H1 (cell line): Measurements from ENCODE around the gene CCSER2. TPM values are rescaled to one million over a fixed set of nuclear protein-coding genes. Genes with fewer than 3 reads are reported as not detected.

ENCODE experiments used
- CTCF ChIA-PET: fragments of 300-600 bp; sonication (Branson Sonifier 250); formaldehyde crosslinking; loops from one replicate; lab custom pipeline; 2021; ENCODE audit not compliant: partially characterized antibody; lab: Charles Lee
- POLR2A ChIA-PET: fragments of 300-600 bp; sonication (Branson Sonifier 250); formaldehyde crosslinking; loops from one replicate; lab custom pipeline; 2021; ENCODE audit warnings: inconsistent platforms; ENCODE audit not compliant: partially characterized antibody; lab: Charles Lee
- DNase-seq, 2 experiments: peaks; one replicate each; pipeline versions ENCODE4 v3.0.0 to v3.0.0-alpha.2; 2010 to 2022; ENCODE audit warnings: low spot score in 2 of 2, low read depth in 1 of 2, mixed read lengths in 1 of 2
- FAIRE-seq: peaks from 2 replicates; lab custom pipeline; 2011; peaks lifted over from hg19 to GRCh38; lab: Jason Lieb, UNC
- H2AFZ ChIP-seq: 2 replicates; pipeline ENCODE4 v1.8.1; 2012; ENCODE audit warnings: low read length, inconsistent platforms
- H2AK5ac ChIP-seq: 2 replicates; pipeline ENCODE4 v1.6.1; 2013; ENCODE audit warnings: low read depth, low read length
- H2BK120ac ChIP-seq: replicated peaks from 2 replicates; pipeline ENCODE3; 2013; ENCODE audit warnings: low read depth, low read length, inconsistent platforms
- H2BK12ac ChIP-seq: 2 replicates; pipeline ENCODE4 v1.6.1; 2013; ENCODE audit warnings: low read depth, low read length
- H2BK15ac ChIP-seq: 2 replicates; pipeline ENCODE4 v1.6.1; 2013; ENCODE audit warnings: low read length
- H2BK20ac ChIP-seq: 2 replicates; pipeline ENCODE4 v1.6.1; 2013; ENCODE audit warnings: low read length
- H2BK5ac ChIP-seq: 2 replicates; pipeline ENCODE4 v1.6.1; 2013; ENCODE audit warnings: low read depth, low read length
- H3K14ac ChIP-seq: 2 replicates; pipeline ENCODE4 v1.6.1; 2013; ENCODE audit warnings: inconsistent platforms; ENCODE audit not compliant: insufficient read length
- H3K18ac ChIP-seq: 2 replicates; pipeline ENCODE4 v1.6.1; 2013; ENCODE audit warnings: low read length; ENCODE audit errors: extremely low read depth
- H3K23ac ChIP-seq: 2 replicates; pipeline ENCODE4 v1.6.1; 2013; ENCODE audit warnings: inconsistent platforms; ENCODE audit not compliant: insufficient read length
- H3K23me2 ChIP-seq: 2 replicates; pipeline ENCODE4 v1.6.1; 2013; ENCODE audit warnings: low read depth, low read length
- H3K27ac ChIP-seq: 2 replicates; pipeline ENCODE4 v1.6.1; 2011; ENCODE audit warnings: low read depth, low read length, inconsistent platforms
- H3K27me3 ChIP-seq, 4 experiments: replicated peaks in 1 of 4; 1 replicate in 1 of 4; 2 replicates in 3 of 4; pipeline versions ENCODE4 v1.6.1 to v1.8.1; 2011 to 2013; ENCODE audit warnings: low read length in 3 of 4, mild to moderate bottlenecking in 3 of 4, inconsistent platforms in 2 of 4, mixed read lengths in 2 of 4, moderate library complexity in 1 of 4; ENCODE audit not compliant: control insufficient read depth in 3 of 4, insufficient read depth in 3 of 4; ENCODE audit errors: extremely low read depth in 1 of 4
- H3K36me3 ChIP-seq, 4 experiments: 2 replicates each; pipeline versions ENCODE4 v1.6.1 to v1.8.1; 2011 to 2013; ENCODE audit warnings: mild to moderate bottlenecking in 4 of 4, low read length in 3 of 4, moderate library complexity in 2 of 4, control low read depth in 1 of 4, inconsistent platforms in 1 of 4; ENCODE audit not compliant: insufficient read depth in 4 of 4, control insufficient read depth in 2 of 4
- H3K4ac ChIP-seq: replicated peaks from 2 replicates; pipeline ENCODE3; 2013; ENCODE audit warnings: low read length, low read depth, mixed read lengths, inconsistent platforms; ENCODE audit not compliant: insufficient read length
- H3K4me1 ChIP-seq, 4 experiments: replicated peaks in 1 of 4; 1 replicate in 1 of 4; 2 replicates in 3 of 4; pipeline versions ENCODE4 v1.6.1 to v1.8.1; 2011 to 2013; ENCODE audit warnings: low read length in 3 of 4, inconsistent platforms in 2 of 4, mixed read lengths in 1 of 4; ENCODE audit not compliant: insufficient read depth in 4 of 4, control insufficient read depth in 3 of 4
- H3K4me2 ChIP-seq, 2 experiments: 2 replicates each; pipeline versions ENCODE4 v1.6.1 to v1.8.1; 2011 to 2013; ENCODE audit warnings: low read depth in 2 of 2, low read length in 2 of 2, control low read depth in 1 of 2, inconsistent platforms in 1 of 2, mild to moderate bottlenecking in 1 of 2; ENCODE audit not compliant: insufficient read depth in 1 of 2
- H3K4me3 ChIP-seq, 4 experiments: fragments of 200-600, 300-600 bp in 1 of 4; sonication (generic), shearing (Covaris generic), sonication (Bioruptor Twin) in 1 of 4; 2 replicates each; pipeline versions ENCODE4 v1.5.1 to v1.8.1; 2011 to 2016; ENCODE audit warnings: low read length in 4 of 4, low read depth in 3 of 4, control low read depth in 2 of 4, inconsistent platforms in 2 of 4, mild to moderate bottlenecking in 2 of 4, mixed read lengths in 1 of 4, moderate library complexity in 1 of 4; ENCODE audit not compliant: insufficient read depth in 2 of 4; ENCODE audit errors: extremely low read depth in 1 of 4
- H3K56ac ChIP-seq: replicated peaks from 2 replicates; pipeline ENCODE3; 2013; ENCODE audit warnings: low read depth, mild to moderate bottlenecking, mixed read lengths, low read length, inconsistent platforms; ENCODE audit not compliant: insufficient read length
- H3K79me1 ChIP-seq: 2 replicates; pipeline ENCODE4 v1.6.1; 2013; ENCODE audit warnings: low read depth, low read length, control low read depth
- H3K79me2 ChIP-seq, 2 experiments: 2 replicates each; pipeline versions ENCODE4 v1.6.1 to v1.8.1; 2012 to 2013; ENCODE audit warnings: low read length in 2 of 2, mild to moderate bottlenecking in 2 of 2, inconsistent platforms in 1 of 2; ENCODE audit not compliant: insufficient read depth in 2 of 2, control insufficient read depth in 1 of 2
- H3K9ac ChIP-seq, 4 experiments: replicated peaks in 1 of 4; 1 replicate in 1 of 4; 2 replicates in 3 of 4; pipeline versions ENCODE4 v1.6.1 to v1.8.1; 2011 to 2013; ENCODE audit warnings: low read depth in 3 of 4, low read length in 3 of 4, control low read depth in 2 of 4, mild to moderate bottlenecking in 2 of 4, moderate library complexity in 2 of 4, inconsistent platforms in 1 of 4; ENCODE audit errors: extremely low read depth in 1 of 4
- H3K9me3 ChIP-seq, 2 experiments: 2 replicates each; pipeline versions ENCODE4 v1.6.1 to v1.8.1; 2012 to 2013; ENCODE audit warnings: mild to moderate bottlenecking in 2 of 2, moderate library complexity in 2 of 2, control low read depth in 1 of 2, inconsistent platforms in 1 of 2, low read depth in 1 of 2, low read length in 1 of 2, mixed read lengths in 1 of 2; ENCODE audit not compliant: insufficient read depth in 2 of 2
- H4K20me1 ChIP-seq, 2 experiments: replicated peaks in 1 of 2; 2 replicates each; pipeline versions ENCODE3 to v1.8.1; 2011 to 2013; ENCODE audit warnings: inconsistent platforms in 2 of 2, low read length in 2 of 2, mild to moderate bottlenecking in 1 of 2; ENCODE audit not compliant: insufficient read depth in 2 of 2, control insufficient read depth in 1 of 2
- H4K5ac ChIP-seq: 2 replicates; pipeline ENCODE4 v1.6.1; 2013; ENCODE audit warnings: low read length, low read depth, mixed read lengths, inconsistent platforms; ENCODE audit not compliant: insufficient read length
- H4K8ac ChIP-seq: 2 replicates; pipeline ENCODE4 v1.8.0; 2013; ENCODE audit warnings: mild to moderate bottlenecking, moderate library complexity, low read length, inconsistent platforms; ENCODE audit not compliant: insufficient read depth; ENCODE audit errors: extremely low read depth
- H4K91ac ChIP-seq: replicated peaks from 2 replicates; pipeline ENCODE3; 2013; ENCODE audit warnings: low read length, mixed read lengths, inconsistent platforms; ENCODE audit not compliant: insufficient read length
- BACH1 ChIP-seq: IDR thresholded peaks from 2 replicates; pipeline ENCODE4 v1.6.1; 2012; ENCODE audit warnings: low read length, improper control_type of control experiment
- EZH2 ChIP-seq: fragments of 200-600 bp; sonication (generic); IDR thresholded peaks from 2 replicates; pipeline ENCODE4 v1.7.1; 2012; ENCODE audit warnings: low read depth, mild to moderate bottlenecking, moderate library complexity, low read length, inconsistent platforms; ENCODE audit not compliant: severe bottlenecking
- GTF2F1 ChIP-seq: IDR thresholded peaks from 2 replicates; pipeline ENCODE4 v1.6.1; 2012; ENCODE audit warnings: low read depth, low read length, improper control_type of control experiment, borderline replicate concordance
- HDAC2 ChIP-seq, 2 experiments: fragments of 300-600 bp in 1 of 2; sonication (generic) in 1 of 2; IDR thresholded peaks; 2 replicates each; pipeline ENCODE4 v1.6.1; 2011 to 2012; ENCODE audit warnings: low read depth in 2 of 2, low read length in 2 of 2, mild to moderate bottlenecking in 2 of 2, moderate library complexity in 2 of 2, borderline replicate concordance in 1 of 2, inconsistent platforms in 1 of 2
- KDM4A ChIP-seq: IDR thresholded peaks from one replicate; pipeline ENCODE4 v1.7.1; 2012; ENCODE audit warnings: low read depth, mild to moderate bottlenecking, moderate library complexity, low read length, inconsistent platforms; ENCODE audit not compliant: severe bottlenecking
- POLR2A ChIP-seq, 2 experiments: IDR thresholded peaks; 1 replicate in 1 of 2; 2 replicates in 1 of 2; pipeline ENCODE4 v1.6.1; 2011; ENCODE audit warnings: low read depth in 2 of 2, low read length in 2 of 2, mild to moderate bottlenecking in 2 of 2; ENCODE audit errors: control extremely low read depth in 1 of 2
- SIRT6 ChIP-seq: IDR thresholded peaks from one replicate; pipeline ENCODE4 v1.7.1; 2012; ENCODE audit warnings: low read length, inconsistent platforms
- TAF7 ChIP-seq: optimal IDR thresholded peaks from 2 replicates; pipeline ENCODE3; 2011; ENCODE audit warnings: low read depth, mild to moderate bottlenecking, inconsistent platforms, low read length, moderate library complexity, borderline replicate concordance
- YY1 ChIP-seq: IDR thresholded peaks from 2 replicates; pipeline ENCODE4 v1.6.1; 2011; ENCODE audit warnings: low read depth, mild to moderate bottlenecking, low read length
- WGBS, 2 experiments: shearing (Covaris generic) in 1 of 2; methylation state at CpG; one replicate each; pipeline versions ENCODE4 v1.1.6 to v1.1.7; 2013 to 2015; ENCODE audit warnings: low lambda C conversion rate in 2 of 2, mixed read lengths in 2 of 2, inconsistent platforms in 1 of 2, low coverage in 1 of 2, missing lambda C conversion rate in 1 of 2; ENCODE audit not compliant: insufficient replicate concordance in 2 of 2, insufficient coverage in 1 of 2, insufficient read length in 1 of 2; ENCODE audit errors: extremely low coverage in 1 of 2, missing lambda C conversion rate in 1 of 2; 5-methylcytosine and 5-hydroxymethylcytosine counted together
- polyA plus RNA-seq, 7 experiments: library from polyadenylated mRNA; depleted of rRNA in 3 of 7; stranded (reverse) in 5 of 7; unstranded in 2 of 7; fragments of >200 nt in 5 of 7; fragments of 200-250 nt in 2 of 7; gene quantifications; 1 replicate in 5 of 7; 2 replicates in 1 of 7; 4 replicates in 1 of 7; pipeline versions ENCODE4 v1.2.1 to v1.2.3, GENCODE V29; 2011 to 2013; ENCODE audit warnings: missing spikeins in 2 of 7, mixed read lengths in 2 of 7
- total RNA-seq: library from RNA; stranded (reverse); fragmentation: NEBNext Ultra II Directional; extraction: Animal tissue kit (Norgen Biotek cat#: 25700); gene quantifications from 2 replicates; pipeline ENCODE4 v1.2.1, GENCODE V29; 2021
- TF ChIP-seq, protein P1 (sequence below): IDR thresholded peaks from 2 replicates; pipeline ENCODE4 v1.6.1; 2011; ENCODE audit warnings: low read length, improper control_type of control experiment

Gene CCSER2
- total and polyA plus RNA-seq, 2 of the 8 experiments (the other 6 are each of a cell fraction or from before 2014, with no cell fraction given): 6.9 to 30.5 TPM

DNA sequence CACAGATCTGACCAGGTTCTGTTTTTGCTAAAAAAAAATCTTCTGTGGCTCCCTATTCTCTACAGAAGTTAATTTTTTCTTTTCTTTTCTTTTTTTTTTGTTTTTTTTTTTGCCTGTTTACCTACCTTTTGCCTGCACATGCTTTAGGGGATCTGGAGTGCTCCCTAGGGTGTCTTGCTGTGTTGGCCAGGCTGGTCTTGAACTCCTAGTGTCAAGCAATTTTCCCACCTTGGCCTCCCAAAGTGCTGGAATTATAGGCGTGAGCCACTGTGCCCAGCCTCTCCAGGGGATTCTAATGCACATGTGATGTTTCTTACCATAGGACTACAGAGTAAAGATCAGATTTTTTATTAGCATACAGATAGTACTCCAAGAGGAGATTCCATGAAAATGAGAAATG, 10.6 kb downstream of the CCSER2 start:
- CTCF ChIA-PET: interaction anchor here (4.0 kb wide), 1 partner anchor 201 kb away, joined by 17 read pairs; no protein-coding TSS in a partner anchor
- H3K9ac ChIP-seq: no peak overlapping the region
- POLR2A ChIA-PET: no interaction called here
- H3K23me2 ChIP-seq: no peaks in the 10 kb centered on the region
- H3K18ac ChIP-seq: no peak overlapping the region
- H3K4me2 ChIP-seq: no peak overlapping the region
- WGBS, 2 experiments: 85% methylated on average over 1 of the region's 1 CpG; no CpG with 5 or more reads in 1 of the 2 experiments
- H3K23ac ChIP-seq: no peak overlapping the region
- H3K27me3 ChIP-seq: no peaks in the 10 kb centered on the region
- H3K4ac ChIP-seq: no peak overlapping the region
- H2BK20ac ChIP-seq: no peak overlapping the region
- H3K14ac ChIP-seq: no peak overlapping the region
- no peak overlapping the region for H2BK120ac ChIP-seq
- no peak overlapping the region for H3K27ac ChIP-seq
- no peak overlapping the region for H2AFZ ChIP-seq
- H4K91ac ChIP-seq: no peak overlapping the region
- TF ChIP-seq GTF2F1 (no peak), EZH2 (no peak), HDAC2 (IDR thresholded peaks at IDR 0.05; ENCODE audit: borderline replicate concordance in 1 of 2, low read depth in 2 of 2, low read length in 2 of 2) (no peak), SIRT6 (no peak), YY1 (no peak), TAF7 (no peak), KDM4A (no peak), POLR2A (IDR thresholded peaks at IDR 0.05; ENCODE audit: control extremely low read depth in 1 of 2, low read depth in 2 of 2, low read length in 2 of 2) (no peak), BACH1 (no peak)
- TF ChIP-seq, protein P1, sequence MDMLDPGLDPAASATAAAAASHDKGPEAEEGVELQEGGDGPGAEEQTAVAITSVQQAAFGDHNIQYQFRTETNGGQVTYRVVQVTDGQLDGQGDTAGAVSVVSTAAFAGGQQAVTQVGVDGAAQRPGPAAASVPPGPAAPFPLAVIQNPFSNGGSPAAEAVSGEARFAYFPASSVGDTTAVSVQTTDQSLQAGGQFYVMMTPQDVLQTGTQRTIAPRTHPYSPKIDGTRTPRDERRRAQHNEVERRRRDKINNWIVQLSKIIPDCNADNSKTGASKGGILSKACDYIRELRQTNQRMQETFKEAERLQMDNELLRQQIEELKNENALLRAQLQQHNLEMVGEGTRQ: no peak
- FAIRE-seq: no peak
- no peak overlapping the region for H2BK5ac ChIP-seq
- no peak overlapping the region for H3K56ac ChIP-seq
- H4K20me1 ChIP-seq: no peaks in the 10 kb centered on the region
- peaks cover 3% of the 10 kb centered on the region for H3K79me1 ChIP-seq
- no peak overlapping the region for H2AK5ac ChIP-seq
- H2BK15ac ChIP-seq: no peak overlapping the region
- H3K79me2 ChIP-seq: peaks cover 4 to 87% of the 10 kb centered on the region in 2 experiments; a peak in 3 of 4 replicates
- H2BK12ac ChIP-seq: no peak overlapping the region
- H4K8ac ChIP-seq: no peak overlapping the region
- no peak overlapping the region for H4K5ac ChIP-seq
- DNase-seq: no peak
- no peak overlapping the region for H3K4me3 ChIP-seq
- H3K4me1 ChIP-seq: peaks cover 0 to 15% (median 11%) of the 10 kb centered on the region in 4 experiments; a peak in 4 of 7 replicates
- H3K36me3 ChIP-seq: no peaks in the 10 kb centered on the region
- H3K9me3 ChIP-seq: no peaks in the 10 kb centered on the region
